Measurements from ENCODE around the gene HIPK1. TPM values are rescaled to one million over a fixed set of nuclear protein-coding genes. Genes with fewer than 3 reads are reported as not detected.

HIPK1 gene
- total RNA-seq, 1 experiment from 2014 or later: 41.5 TPM

GRCh38 chr1:113938192-113938591 lies 9.1 kb downstream of the HIPK1 start:
- ChIA-PET CTCF (no interaction called here), POLR2A (no interaction called here)
- Histone ChIP-seq H3K36me3 (ENCODE audit: control insufficient read depth, insufficient read depth, low read length) (no peaks in the 10 kb centered on the region; the same call in 1 of the 2 replicates), H3K27ac (ENCODE audit: low read length) (no peak overlapping the region), H3K4me3 (ENCODE audit: low read depth in 2 of 2, low read length in 2 of 2) (no peak overlapping the region), H3K9me3 (ENCODE audit: control insufficient read depth, insufficient read depth, low read depth, low read length) (no peaks in the 10 kb centered on the region), H3K27me3 (ENCODE audit: control insufficient read depth, insufficient read depth, low read length) (no peaks in the 10 kb centered on the region), H3K4me1 (ENCODE audit: control insufficient read depth, insufficient read depth, low read length) (no peaks in the 10 kb centered on the region)
- ATAC-seq (no peak), DNase-seq (ENCODE audit: low read depth, low spot score) (no peak)
- BruUV-seq (replicated peaks): no TSS peak
- in situ Hi-C loops (cut with HindIII; ENCODE audit: low pct_unique_long_range_greater_than_20kb, low sequenced_read_pairs): no loop called here
- intact Hi-C loops (cut with micrococcal nuclease; ENCODE audit: unreplicated experiment): no loop called here
- no peak for TF ChIP-seq SIN3A (IDR thresholded peaks at IDR 0.05; ENCODE audit: borderline replicate concordance, insufficient read depth, low read depth, low read length)
- no peak for TF ChIP-seq REST (IDR thresholded peaks at IDR 0.05; ENCODE audit: insufficient read depth in 1 of 2, low read depth in 2 of 2, low read length in 1 of 2)
- TF ChIP-seq TCF7L2 (IDR thresholded peaks at IDR 0.05; ENCODE audit: low read depth, low read length): no peak
- no peak for TF ChIP-seq POLR2AphosphoS5 (IDR thresholded peaks at IDR 0.05; ENCODE audit: low read depth, low read length)
- no peak for TF ChIP-seq CTCF (IDR thresholded peaks at IDR 0.05)

GRCh38 chr1:113940365-113941244 lies 11.5 kb downstream of the HIPK1 start:
- ChIA-PET POLR2A (no interaction called here), CTCF (no interaction called here)
- TF ChIP-seq CTCF (IDR thresholded peaks at IDR 0.05): no peak
- TF ChIP-seq POLR2AphosphoS5 (IDR thresholded peaks at IDR 0.05; ENCODE audit: low read depth, low read length): no peak
- TF ChIP-seq TCF7L2 (IDR thresholded peaks at IDR 0.05; ENCODE audit: low read depth, low read length): no peak
- TF ChIP-seq REST (IDR thresholded peaks at IDR 0.05; ENCODE audit: insufficient read depth in 1 of 2, low read depth in 2 of 2, low read length in 1 of 2): no peak
- TF ChIP-seq SIN3A (IDR thresholded peaks at IDR 0.05; ENCODE audit: borderline replicate concordance, insufficient read depth, low read depth, low read length): no peak
- Histone ChIP-seq H3K27me3 (ENCODE audit: control insufficient read depth, insufficient read depth, low read length) (no peaks in the 10 kb centered on the region), H3K36me3 (ENCODE audit: control insufficient read depth, insufficient read depth, low read length) (no peaks in the 10 kb centered on the region; the same call in 1 of the 2 replicates), H3K4me1 (ENCODE audit: control insufficient read depth, insufficient read depth, low read length) (no peaks in the 10 kb centered on the region), H3K4me3 (ENCODE audit: low read depth in 2 of 2, low read length in 2 of 2) (no peak overlapping the region), H3K27ac (ENCODE audit: low read length) (no peak overlapping the region), H3K9me3 (ENCODE audit: control insufficient read depth, insufficient read depth, low read depth, low read length) (no peaks in the 10 kb centered on the region)
- in situ Hi-C loops (cut with HindIII; ENCODE audit: low pct_unique_long_range_greater_than_20kb, low sequenced_read_pairs) (no loop called here), intact Hi-C loops (cut with micrococcal nuclease; ENCODE audit: unreplicated experiment) (no loop called here)
- ATAC-seq (no peak), DNase-seq (ENCODE audit: low read depth, low spot score) (no peak)
- no TSS peak for BruUV-seq (replicated peaks)

Measured in Panc1 (cell line).